Hematopoietic multipotent progenitor cell treated with erythropoietin and hydrocortisone succinate and interleukin-3 and kit ligand, for 6 days (in vitro differentiated cells): ENCODE data around the gene ARID1B.

Source experiments
- DNase-seq: peaks from one replicate; pipeline ENCODE4 v3.0.0-alpha.2; 2015

ARID1B gene

GRCh38 chr6:157001716-157002115 is 224.5 kb downstream of the ARID1B start:
- no peak for DNase-seq

- no peak for DNase-seq
Measured at GRCh38 chr6:157002774-157003173, 225.6 kb downstream of the ARID1B start.

- DNase-seq, result no peak
Measured at GRCh38 chr6:157005940-157006339, 228.8 kb downstream of the ARID1B start.

GRCh38 chr6:157008568-157008967 is 231.4 kb downstream of the ARID1B start:
- DNase-seq, result no peak

- DNase-seq, result no peak
Measured at GRCh38 chr6:157012355-157012754, 235.2 kb downstream of the ARID1B start.

- DNase-seq, result no peak
Measured at GRCh38 chr6:157013649-157014304, 236.6 kb downstream of the ARID1B start.

DNA sequence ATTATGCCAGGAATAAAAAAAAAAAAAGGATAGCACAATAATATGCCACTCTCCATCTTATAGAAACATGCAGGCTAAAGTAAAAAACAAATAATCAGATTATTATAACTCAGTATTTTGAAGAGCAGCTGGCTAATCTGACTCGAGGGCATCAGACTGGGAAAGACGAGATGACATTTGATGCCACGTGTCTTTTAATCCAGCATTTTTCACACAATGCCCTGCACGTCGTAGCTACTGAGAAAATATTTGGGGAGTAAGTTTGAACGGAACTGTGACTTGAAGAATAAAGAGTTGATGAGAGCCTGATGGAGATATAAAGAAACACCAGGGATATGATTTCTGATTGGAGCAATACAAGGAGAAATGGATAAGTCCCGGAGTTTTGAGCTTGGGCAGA is 237.7 kb downstream of the ARID1B start:
- DNase-seq, result no peak

DNA sequence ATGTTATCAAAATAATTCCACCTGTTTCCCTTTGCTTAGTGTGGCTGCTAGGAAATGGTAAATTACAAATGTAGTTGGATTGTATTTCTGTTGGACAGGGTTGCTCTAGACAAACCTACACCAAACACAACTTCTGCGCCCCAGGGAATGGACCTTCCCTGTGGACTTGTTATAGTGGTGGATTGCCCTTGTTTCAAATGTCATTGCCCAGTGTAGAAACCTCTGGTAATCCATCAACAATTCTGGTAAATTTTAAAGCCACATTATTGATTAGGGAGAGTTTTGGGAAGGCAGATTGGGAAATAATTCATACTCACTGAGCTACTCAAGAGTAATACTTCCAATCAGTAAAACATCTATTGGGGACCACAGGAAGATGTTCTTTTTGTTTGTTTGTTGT is 239.8 kb downstream of the ARID1B start:
- DNase-seq, result no peak

GRCh38 chr6:157017861-157018260 is 240.7 kb downstream of the ARID1B start:
- DNase-seq, result no peak

DNA sequence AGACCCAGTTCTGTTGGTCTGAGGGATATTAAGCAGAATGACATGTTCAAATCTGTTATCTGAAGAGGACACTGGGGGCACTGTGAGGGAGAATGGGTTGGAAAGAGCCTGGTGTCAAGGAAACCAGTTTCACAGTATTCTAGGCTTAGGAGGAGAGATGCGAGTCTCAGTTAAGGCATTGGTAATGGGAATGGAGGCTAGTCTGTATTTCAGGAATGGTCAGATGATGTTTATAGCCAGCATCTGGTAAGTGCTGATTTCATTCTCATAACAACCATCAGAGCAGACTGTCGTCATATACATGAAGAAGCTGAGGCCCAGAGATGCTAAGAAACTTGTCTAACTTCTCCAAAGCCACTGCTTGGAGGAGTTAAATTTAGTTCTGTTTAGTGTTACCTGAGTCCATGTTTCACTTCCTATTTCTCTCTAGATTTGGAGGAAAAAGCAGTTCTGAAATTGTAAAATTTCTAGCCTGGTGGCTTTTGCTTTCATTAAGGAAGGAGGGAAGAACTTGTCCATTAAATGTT is 242.0 kb downstream of the ARID1B start:
- peak; percentile 74 for DNase-seq

- DNase-seq, result peak; percentile 63
Measured at GRCh38 chr6:157019733-157020132, 242.6 kb downstream of the ARID1B start.

DNA sequence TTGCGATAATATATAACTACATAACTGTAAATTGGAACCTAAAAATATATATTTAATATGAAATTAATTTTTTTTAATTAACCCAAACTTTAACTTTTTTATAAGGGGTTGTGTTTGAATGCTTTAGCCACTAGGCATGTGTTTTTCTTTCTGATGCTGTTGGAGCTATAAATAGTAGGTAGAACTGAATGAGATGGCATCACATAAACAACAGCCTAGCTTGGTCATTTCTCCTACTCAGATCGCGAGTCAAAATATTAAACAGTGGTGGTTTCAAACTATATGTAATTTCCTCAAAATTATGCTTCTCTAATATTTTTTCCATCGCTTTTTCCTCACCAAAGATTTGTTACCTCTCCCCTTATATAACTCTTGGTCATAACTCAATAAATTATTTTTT is 243.2 kb downstream of the ARID1B start:
- DNase-seq, result peak; percentile 60

DNA sequence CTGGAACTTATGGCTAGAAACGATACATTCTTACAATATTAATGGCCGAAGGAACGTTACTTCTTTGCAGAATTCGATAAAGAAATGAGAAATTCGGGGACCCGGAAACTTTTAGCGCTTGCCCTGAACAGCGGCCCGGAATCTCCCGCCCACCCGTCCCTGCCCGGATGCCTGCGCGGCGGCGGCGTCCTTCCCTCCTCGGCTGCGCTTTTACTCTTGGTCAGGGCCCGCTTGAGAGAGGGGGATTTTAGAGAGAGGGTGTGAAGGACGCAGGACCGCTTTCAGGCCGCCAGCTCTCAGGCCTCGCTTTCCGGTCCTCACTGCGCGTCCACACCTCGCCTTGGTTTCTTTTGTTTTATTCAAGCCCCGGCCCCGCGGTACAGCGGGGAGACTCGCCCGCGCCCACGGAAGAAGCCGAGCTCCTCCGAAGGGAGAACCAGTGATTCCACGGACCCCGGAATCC is 243.7 kb downstream of the ARID1B start:
- peak; percentile 83 for DNase-seq

DNA sequence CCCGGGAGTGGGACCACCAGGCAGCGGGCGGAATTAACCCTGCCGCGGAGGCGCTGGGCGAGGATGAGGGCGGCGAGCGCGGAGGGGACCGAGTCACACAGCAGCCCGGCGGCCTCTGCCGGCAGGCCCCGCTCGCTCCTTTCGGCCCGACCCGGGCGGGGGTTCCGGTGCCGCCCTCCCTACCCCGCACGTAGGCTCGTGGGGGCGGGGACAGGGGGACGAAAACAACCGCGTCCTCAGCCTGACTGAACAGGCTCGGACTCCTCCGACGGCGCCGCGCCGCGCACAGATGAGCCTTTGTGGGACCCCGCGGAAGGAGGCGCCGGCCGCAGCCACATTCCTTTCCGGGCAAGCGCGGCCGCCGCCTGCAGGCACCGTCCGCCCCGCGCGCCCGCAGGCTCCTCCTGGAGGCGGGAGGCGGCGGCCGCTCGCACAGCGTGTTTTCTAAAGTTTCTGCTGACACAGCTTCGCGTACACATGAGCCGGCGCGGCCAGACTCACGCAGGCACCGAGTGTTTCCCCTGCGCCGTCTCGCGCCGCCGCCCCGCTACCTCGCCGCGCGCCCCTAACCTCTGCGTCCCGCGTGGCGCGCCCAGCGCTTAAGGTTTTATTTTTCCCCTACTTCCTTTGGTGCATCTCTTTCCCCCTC is 244.3 kb downstream of the ARID1B start:
- peak; percentile 92 for DNase-seq

GRCh38 chr6:157021993-157022740 is 245.0 kb downstream of the ARID1B start:
- DNase-seq, result peak; percentile 92

DNA sequence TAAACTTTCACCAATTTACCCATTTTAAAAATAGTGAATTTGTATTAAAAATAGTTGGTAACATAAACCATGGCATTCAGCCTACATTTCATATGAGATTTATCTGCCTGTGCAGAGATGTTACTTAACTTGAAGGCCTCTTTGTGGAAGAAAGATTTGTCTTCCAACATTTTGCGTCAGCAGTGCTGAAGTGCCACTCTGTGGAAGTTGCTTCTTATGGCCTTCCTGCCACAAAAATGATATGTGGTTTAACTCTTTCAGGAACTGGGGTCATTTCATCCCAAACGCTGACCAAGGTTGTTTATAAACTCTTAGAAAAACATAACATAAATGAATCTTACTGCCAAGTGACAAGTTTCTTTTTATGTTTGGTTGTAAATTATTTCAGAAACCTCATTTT is 246.8 kb downstream of the ARID1B start:
- peak; percentile 49 for DNase-seq

- DNase-seq, result no peak
Measured at GRCh38 chr6:157024745-157025144, 247.6 kb downstream of the ARID1B start.

DNA sequence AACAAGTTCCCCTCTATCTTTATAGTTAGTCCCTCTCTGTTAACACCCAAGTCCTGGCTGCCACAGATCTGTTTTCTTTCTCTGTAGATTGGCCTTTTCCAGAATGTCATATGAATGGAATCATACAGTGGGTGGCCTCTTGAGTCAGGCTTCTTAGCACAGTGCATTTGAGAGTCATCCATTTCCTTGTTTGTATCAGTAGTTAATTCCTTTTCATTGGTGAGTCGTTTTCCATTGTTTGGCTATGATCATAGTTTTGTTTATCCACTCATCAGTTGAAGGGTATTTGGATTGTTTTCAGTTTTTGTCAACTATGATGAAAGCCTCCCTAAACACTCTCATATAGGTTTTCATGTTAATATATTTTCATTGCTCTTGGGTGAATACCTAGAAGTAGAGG is 248.3 kb downstream of the ARID1B start:
- no peak for DNase-seq

GRCh38 chr6:157029980-157030690 is 253.0 kb downstream of the ARID1B start:
- DNase-seq, result no peak

- no peak for DNase-seq
Measured at GRCh38 chr6:157030755-157031154, 253.6 kb downstream of the ARID1B start.

DNA sequence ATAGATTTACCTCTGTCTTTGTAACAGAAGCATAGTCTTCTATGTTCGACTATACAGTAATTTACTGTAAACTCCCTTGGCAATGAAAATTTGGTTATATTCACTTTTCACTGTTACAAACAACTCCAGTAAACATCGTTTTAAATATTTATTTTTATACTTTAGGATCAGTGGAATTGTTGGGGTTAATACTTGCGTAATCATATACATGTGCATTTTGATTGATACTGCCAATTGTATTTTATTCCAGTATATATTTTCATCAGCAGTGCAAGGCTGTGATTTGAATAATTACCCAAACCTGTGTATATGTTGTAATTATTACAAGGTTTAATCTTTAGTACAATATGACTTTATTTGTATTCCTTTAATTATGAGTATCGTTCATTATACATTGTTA is 255.7 kb downstream of the ARID1B start:
- DNase-seq, result no peak

DNA sequence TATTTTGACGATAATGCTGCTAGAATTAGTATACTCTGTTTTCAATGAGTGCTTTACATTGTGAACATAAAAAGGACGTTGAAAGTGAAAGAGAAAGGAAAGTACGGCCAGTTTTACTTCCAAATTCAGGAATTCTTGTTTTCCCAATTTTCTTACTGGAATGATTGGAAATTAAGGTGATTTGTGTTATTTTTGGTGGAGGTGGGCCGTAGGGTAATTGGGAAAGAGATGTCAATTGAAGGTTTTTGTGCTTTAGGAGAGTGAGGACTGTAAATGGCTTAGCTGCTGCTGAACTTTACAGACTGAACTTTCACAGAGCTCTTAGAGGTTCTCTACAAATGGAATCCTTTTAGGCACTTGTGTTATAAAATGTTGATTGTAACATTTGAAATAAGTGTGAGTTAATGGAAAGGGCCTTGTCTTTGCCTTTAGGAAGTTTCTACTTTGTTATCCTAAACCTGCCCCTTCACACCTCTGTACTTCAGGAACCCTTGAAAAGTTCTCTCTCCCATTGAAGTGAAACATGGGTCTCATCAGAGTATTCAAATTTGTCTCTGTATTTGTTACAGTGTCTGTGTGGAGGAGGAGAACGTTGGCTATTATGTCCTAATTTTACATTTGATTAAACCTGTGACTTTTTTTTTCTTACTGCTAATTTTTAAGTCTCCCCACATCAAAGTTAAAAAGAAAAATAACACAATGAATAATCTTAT is 256.4 kb downstream of the ARID1B start:
- DNase-seq, result peak; percentile 33
